Smooth muscle cell (in vitro differentiated cells): Measurements from ENCODE around the gene AFG1L. TPM values are rescaled to one million over a fixed set of nuclear protein-coding genes. Genes with fewer than 3 reads are reported as not detected.

ENCODE experiments used
- DNase-seq: peaks from one replicate; lab custom pipeline; 2025; ENCODE audit not compliant: unreplicated experiment; lab: John Stamatoyannopoulos, UW
- H2AFZ ChIP-seq: fragments of 200-600 bp; sonication (generic); 2 replicates; pipeline ENCODE4 v1.6.0; 2016; ENCODE audit warnings: antibody characterized with exemption, low read depth, mild to moderate bottlenecking
- H3F3A ChIP-seq: fragments of 200-600 bp; sonication (generic); 2 replicates; pipeline ENCODE4 v1.6.0; 2017; ENCODE audit warnings: antibody characterized with exemption, low read depth
- H3K27ac ChIP-seq: fragments of 200-600 bp; sonication (generic); 2 replicates; pipeline ENCODE4 v1.5.1; 2016; ENCODE audit warnings: low read depth, mild to moderate bottlenecking
- H3K27me3 ChIP-seq: fragments of 200-600 bp; sonication (generic); 2 replicates; pipeline ENCODE4 v1.6.1; 2016; ENCODE audit warnings: low read depth, mild to moderate bottlenecking
- H3K36me3 ChIP-seq: fragments of 200-600 bp; sonication (generic); 2 replicates; pipeline ENCODE4 v1.5.1; 2016; ENCODE audit warnings: low read depth
- H3K4me1 ChIP-seq: fragments of 200-600 bp; sonication (generic); 2 replicates; pipeline ENCODE4 v1.5.1; 2016; ENCODE audit warnings: low read depth
- H3K4me2 ChIP-seq: fragments of 200-600 bp; sonication (generic); 2 replicates; pipeline ENCODE4 v1.6.0; 2016; ENCODE audit warnings: mild to moderate bottlenecking
- H3K4me3 ChIP-seq: fragments of 200-600 bp; sonication (generic); 2 replicates; pipeline ENCODE4 v1.5.1; 2016; ENCODE audit warnings: mild to moderate bottlenecking
- H3K79me2 ChIP-seq: fragments of 200-600 bp; sonication (generic); 2 replicates; pipeline ENCODE4 v1.6.0; 2016; ENCODE audit warnings: low read depth, mild to moderate bottlenecking
- H3K9ac ChIP-seq: fragments of 200-600 bp; sonication (generic); 2 replicates; pipeline ENCODE4 v1.6.0; 2016; ENCODE audit warnings: low read depth
- H3K9me3 ChIP-seq: fragments of 200-600 bp; sonication (generic); replicated peaks from 2 replicates; pipeline ENCODE4 v1.5.1; 2016; ENCODE audit warnings: low read depth
- H4K20me1 ChIP-seq: fragments of 200-600 bp; sonication (generic); 2 replicates; pipeline ENCODE4 v1.6.0; 2016; ENCODE audit warnings: low read depth
- CTCF ChIP-seq: fragments of 200-600 bp; sonication (generic); IDR thresholded peaks from 2 replicates; pipeline ENCODE4 v1.5.1; 2017; ENCODE audit warnings: borderline replicate concordance, mild to moderate bottlenecking, antibody characterized with exemption; ENCODE audit not compliant: insufficient read depth, poor library complexity, severe bottlenecking
- WGBS: methylation state at CpG from one replicate; pipeline ENCODE4 v1.1.7; 2016; ENCODE audit warnings: low lambda C conversion rate; 5-methylcytosine and 5-hydroxymethylcytosine counted together
- polyA plus RNA-seq: library from polyadenylated mRNA; unstranded; fragments of >200 nt; fragmentation: Nextera tagmentation; extraction: Ambion mirVana; gene quantifications from 2 replicates; pipeline ENCODE4 v1.2.1, GENCODE V29; 2016
- total RNA-seq: library from RNA; depleted of rRNA; stranded (reverse); fragments of >200 nt; gene quantifications from 2 replicates; pipeline ENCODE4 v1.2.3, GENCODE V29; 2014

Gene AFG1L
- total and polyA plus RNA-seq, 2 experiments from 2014 or later, result 4.0 to 5.7 TPM

GRCh38 chr6:108423982-108424705, 129.3 kb downstream of the AFG1L start:
- H3K9me3 ChIP-seq, result no peaks in the 10 kb centered on the region
- peaks cover 3% of the 10 kb centered on the region for H3K4me1 ChIP-seq
- no peaks in the 10 kb centered on the region for H3F3A ChIP-seq
- no peaks in the 10 kb centered on the region for H4K20me1 ChIP-seq
- no peak overlapping the region for H3K4me3 ChIP-seq
- no peak for TF ChIP-seq CTCF
- no peak overlapping the region for H2AFZ ChIP-seq
- H3K36me3 ChIP-seq, result no peaks in the 10 kb centered on the region
- WGBS, result 61% methylated on average over 1 of the region's 1 CpG
- no peak overlapping the region for H3K9ac ChIP-seq
- no peak overlapping the region for H3K4me2 ChIP-seq
- no peaks in the 10 kb centered on the region for H3K79me2 ChIP-seq
- no peak overlapping the region for H3K27ac ChIP-seq
- H3K27me3 ChIP-seq, result no peaks in the 10 kb centered on the region
- no peak for DNase-seq

- Histone ChIP-seq H3K79me2 (no peaks in the 10 kb centered on the region), H3F3A (no peaks in the 10 kb centered on the region), H3K4me3 (no peak overlapping the region), H3K36me3 (no peaks in the 10 kb centered on the region), H4K20me1 (no peaks in the 10 kb centered on the region), H2AFZ (no peak overlapping the region), H3K9me3 (no peaks in the 10 kb centered on the region), H3K4me2 (no peak overlapping the region), H3K9ac (no peak overlapping the region), H3K4me1 (peaks cover 3% of the 10 kb centered on the region), H3K27ac (no peak overlapping the region), H3K27me3 (no peaks in the 10 kb centered on the region)
- TF ChIP-seq CTCF, result no peak
- whole genome bisulfite sequencing, result 89% methylated on average over 2 of the region's 2 CpGs
- no peak for DNase-seq
These were observed 130.6 kb downstream of the AFG1L start for GRCh38 chr6:108425428-108425827.

GRCh38 chr6:108432143-108432542, 137.3 kb downstream of the AFG1L start:
- H3K4me1 ChIP-seq, result no peaks in the 10 kb centered on the region
- H3F3A ChIP-seq, result no peaks in the 10 kb centered on the region
- H3K4me2 ChIP-seq, result no peak overlapping the region
- TF ChIP-seq CTCF, result no peak
- no peaks in the 10 kb centered on the region for H3K36me3 ChIP-seq
- H3K9me3 ChIP-seq, result no peaks in the 10 kb centered on the region
- 95% methylated on average over 2 of the region's 2 CpGs for WGBS
- no peaks in the 10 kb centered on the region for H3K27me3 ChIP-seq
- H2AFZ ChIP-seq, result no peak overlapping the region
- H4K20me1 ChIP-seq, result no peaks in the 10 kb centered on the region
- no peak overlapping the region for H3K27ac ChIP-seq
- no peak overlapping the region for H3K4me3 ChIP-seq
- H3K9ac ChIP-seq, result no peak overlapping the region
- no peak for DNase-seq
- H3K79me2 ChIP-seq, result no peaks in the 10 kb centered on the region

- Histone ChIP-seq H3K9ac (no peak overlapping the region), H3K27ac (no peak overlapping the region), H3K4me1 (no peaks in the 10 kb centered on the region), H2AFZ (no peak overlapping the region), H3K4me2 (no peak overlapping the region), H3K79me2 (no peaks in the 10 kb centered on the region), H3K27me3 (no peaks in the 10 kb centered on the region), H3K36me3 (no peaks in the 10 kb centered on the region), H3K9me3 (no peaks in the 10 kb centered on the region), H3F3A (no peaks in the 10 kb centered on the region), H4K20me1 (no peaks in the 10 kb centered on the region), H3K4me3 (no peak overlapping the region)
- DNase-seq, result no peak
- WGBS, result 91% methylated on average over 3 of the region's 3 CpGs
- TF ChIP-seq CTCF, result no peak
These were observed 137.9 kb downstream of the AFG1L start for GRCh38 chr6:108432792-108433191.
